ENCODE results near the gene ATG14.
"Not testable (repeated sequence)": the region's sequence is repeated elsewhere in the genome, so short reads cannot be mapped to it uniquely, and the experiment has no call there.

The ATG14 gene

GRCh38 chr14:55398679-55399078 is 13.0 kb downstream of the ATG14 start:
- H3K9me3 ChIP-seq, result no peaks in the 10 kb centered on the region
- no peak for DNase-seq (ENCODE audit: low spot score in 2 of 2)

GRCh38 chr14:55389330-55389729 is 22.3 kb downstream of the ATG14 start:
- Histone ChIP-seq H3K4me1 (no peaks in the 10 kb centered on the region), H3K27me3 (ENCODE audit: low read depth) (no peaks in the 10 kb centered on the region)
- in situ Hi-C loops (cut with MboI; ENCODE audit: low sequenced_read_pairs), result no loop called here

More at GRCh38 chr14:55398679-55399078, 13.0 kb downstream of the ATG14 start:
- peaks cover 5% of the 10 kb centered on the region; the same call in 1 of the 2 replicates for H3K36me3 ChIP-seq (replicated peaks)
- H3K4me3 ChIP-seq, result no peak overlapping the region
- no peaks in the 10 kb centered on the region for H3K4me1 ChIP-seq
- in situ Hi-C loops (cut with MboI; ENCODE audit: low sequenced_read_pairs), result no loop called here
- H3K27me3 ChIP-seq (ENCODE audit: low read depth), result no peaks in the 10 kb centered on the region

GRCh38 chr14:55388160-55388559 is 23.5 kb downstream of the ATG14 start:
- DNase-seq (ENCODE audit: low spot score in 2 of 2), result no peak
- no peaks in the 10 kb centered on the region for H3K9me3 ChIP-seq
- H3K4me1 ChIP-seq, result no peaks in the 10 kb centered on the region
- H3K27me3 ChIP-seq (ENCODE audit: low read depth), result no peaks in the 10 kb centered on the region
- in situ Hi-C loops (cut with MboI; ENCODE audit: low sequenced_read_pairs), result no loop called here
- peaks cover 3% of the 10 kb centered on the region for H3K36me3 ChIP-seq (replicated peaks)
- H3K4me3 ChIP-seq, result no peak overlapping the region

More at GRCh38 chr14:55389330-55389729, 22.3 kb downstream of the ATG14 start:
- no peak for DNase-seq (ENCODE audit: low spot score in 2 of 2)
- H3K9me3 ChIP-seq, result no peaks in the 10 kb centered on the region
- peaks cover 5% of the 10 kb centered on the region for H3K36me3 ChIP-seq (replicated peaks)
- no peak overlapping the region for H3K4me3 ChIP-seq

GRCh38 chr14:55387121-55387520 is 24.5 kb downstream of the ATG14 start:
- peaks cover 3% of the 10 kb centered on the region for H3K36me3 ChIP-seq (replicated peaks)
- in situ Hi-C loops (cut with MboI; ENCODE audit: low sequenced_read_pairs), result no loop called here

GRCh38 chr14:55386037-55386808 is 25.4 kb downstream of the ATG14 start:
- H3K4me1 ChIP-seq, result no peaks in the 10 kb centered on the region
- in situ Hi-C loops (cut with MboI; ENCODE audit: low sequenced_read_pairs), result no loop called here
- no peak for DNase-seq (ENCODE audit: low spot score in 2 of 2)
- peaks cover 8% of the 10 kb centered on the region for H3K36me3 ChIP-seq (replicated peaks)
- H3K27me3 ChIP-seq (ENCODE audit: low read depth), result no peaks in the 10 kb centered on the region
- no peaks in the 10 kb centered on the region for H3K9me3 ChIP-seq
- H3K4me3 ChIP-seq, result no peak overlapping the region

More at GRCh38 chr14:55387121-55387520, 24.5 kb downstream of the ATG14 start:
- no peaks in the 10 kb centered on the region for H3K9me3 ChIP-seq
- DNase-seq (ENCODE audit: low spot score in 2 of 2), result no peak
- H3K4me3 ChIP-seq, result no peak overlapping the region
- H3K27me3 ChIP-seq (ENCODE audit: low read depth), result no peaks in the 10 kb centered on the region
- H3K4me1 ChIP-seq, result no peaks in the 10 kb centered on the region

- Histone ChIP-seq H3K36me3 (replicated peaks) (peaks cover 11% of the 10 kb centered on the region), H3K27me3 (ENCODE audit: low read depth) (no peaks in the 10 kb centered on the region), H3K4me1 (no peaks in the 10 kb centered on the region), H3K4me3 (no peak overlapping the region), H3K9me3 (no peaks in the 10 kb centered on the region)
- DNase-seq (ENCODE audit: low spot score in 2 of 2), result no peak
- in situ Hi-C loops (cut with MboI; ENCODE audit: low sequenced_read_pairs), result no loop called here
Observed at GRCh38 chr14:55384536-55384935, 27.1 kb downstream of the ATG14 start.

- no peak for DNase-seq (ENCODE audit: low spot score in 2 of 2)
- H3K27me3 ChIP-seq (ENCODE audit: low read depth), result no peaks in the 10 kb centered on the region
- no peak overlapping the region for H3K4me3 ChIP-seq
- peaks cover 11% of the 10 kb centered on the region for H3K36me3 ChIP-seq (replicated peaks)
- in situ Hi-C loops (cut with MboI; ENCODE audit: low sequenced_read_pairs), result no loop called here
- no peaks in the 10 kb centered on the region for H3K4me1 ChIP-seq
- H3K9me3 ChIP-seq, result no peaks in the 10 kb centered on the region
Observed at GRCh38 chr14:55383541-55384140, 28.0 kb downstream of the ATG14 start.

GRCh38 chr14:55383056-55383466 is 28.6 kb downstream of the ATG14 start:
- in situ Hi-C loops (cut with MboI; ENCODE audit: low sequenced_read_pairs); H3K4me1 ChIP-seq; H3K9me3 ChIP-seq; H3K4me3 ChIP-seq; H3K27me3 ChIP-seq (ENCODE audit: low read depth); DNase-seq (ENCODE audit: low spot score in 2 of 2): not testable (repeated sequence)
- H3K36me3 ChIP-seq (replicated peaks), result peaks cover 12% of the 10 kb centered on the region

- Histone ChIP-seq H3K9me3 (no peaks in the 10 kb centered on the region), H3K4me1 (no peaks in the 10 kb centered on the region), H3K27me3 (ENCODE audit: low read depth) (no peaks in the 10 kb centered on the region), H3K36me3 (replicated peaks) (peaks cover 18% of the 10 kb centered on the region), H3K4me3 (no peak overlapping the region)
- in situ Hi-C loops (cut with MboI; ENCODE audit: low sequenced_read_pairs), result no loop called here
- no peak for DNase-seq (ENCODE audit: low spot score in 2 of 2)
Observed at GRCh38 chr14:55382483-55382882, 29.1 kb downstream of the ATG14 start.

GRCh38 chr14:55381561-55381960 is 30.1 kb downstream of the ATG14 start:
- in situ Hi-C loops (cut with MboI; ENCODE audit: low sequenced_read_pairs), result no loop called here
- no peak overlapping the region for H3K4me3 ChIP-seq
- DNase-seq (ENCODE audit: low spot score in 2 of 2), result no peak
- peaks cover 19% of the 10 kb centered on the region for H3K36me3 ChIP-seq (replicated peaks)
- H3K9me3 ChIP-seq, result no peaks in the 10 kb centered on the region
- H3K27me3 ChIP-seq (ENCODE audit: low read depth), result no peaks in the 10 kb centered on the region
- H3K4me1 ChIP-seq, result no peaks in the 10 kb centered on the region

- H3K4me3 ChIP-seq, result no peak overlapping the region
- peaks cover 19% of the 10 kb centered on the region; the same call in 1 of the 2 replicates for H3K36me3 ChIP-seq (replicated peaks)
- H3K4me1 ChIP-seq, result no peaks in the 10 kb centered on the region
- H3K9me3 ChIP-seq, result no peaks in the 10 kb centered on the region
- no peak for DNase-seq (ENCODE audit: low spot score in 2 of 2)
- no peaks in the 10 kb centered on the region for H3K27me3 ChIP-seq (ENCODE audit: low read depth)
- in situ Hi-C loops (cut with MboI; ENCODE audit: low sequenced_read_pairs), result no loop called here
Observed at GRCh38 chr14:55381040-55381439, 30.6 kb downstream of the ATG14 start.

- H3K36me3 ChIP-seq (replicated peaks), result peaks cover 26% of the 10 kb centered on the region
- in situ Hi-C loops (cut with MboI; ENCODE audit: low sequenced_read_pairs), result no loop called here
Observed at GRCh38 chr14:55377236-55377635, 34.4 kb downstream of the ATG14 start.

GRCh38 chr14:55374771-55375170 is 36.9 kb downstream of the ATG14 start:
- DNase-seq (ENCODE audit: low spot score in 2 of 2), result no peak
- in situ Hi-C loops (cut with MboI; ENCODE audit: low sequenced_read_pairs), result no loop called here
- Histone ChIP-seq H3K4me3 (no peak overlapping the region), H3K27me3 (ENCODE audit: low read depth) (no peaks in the 10 kb centered on the region), H3K4me1 (no peaks in the 10 kb centered on the region), H3K9me3 (no peaks in the 10 kb centered on the region), H3K36me3 (replicated peaks) (peaks cover 23% of the 10 kb centered on the region)

More at GRCh38 chr14:55377236-55377635, 34.4 kb downstream of the ATG14 start:
- no peaks in the 10 kb centered on the region for H3K9me3 ChIP-seq
- no peak overlapping the region for H3K4me3 ChIP-seq
- H3K27me3 ChIP-seq (ENCODE audit: low read depth), result no peaks in the 10 kb centered on the region
- no peaks in the 10 kb centered on the region for H3K4me1 ChIP-seq
- no peak for DNase-seq (ENCODE audit: low spot score in 2 of 2)
